GM12875 (cell line): ENCODE results near the gene PON1.

Source experiments
- H3K4me3 ChIP-seq: one replicate; pipeline ENCODE4 v1.5.1; 2011; ENCODE audit warnings: low read depth, low read length, control low read depth
- CTCF ChIP-seq: IDR thresholded peaks from 2 replicates; pipeline ENCODE4 v1.5.1; 2011; ENCODE audit warnings: low read depth, mild to moderate bottlenecking, control low read depth, inconsistent platforms, low read length, moderate library complexity, borderline replicate concordance; ENCODE audit not compliant: insufficient read depth

The PON1 gene

GRCh38 chr7:95318501-95319100 is 5.7 kb downstream of the PON1 start:
- no peak overlapping the region for H3K4me3 ChIP-seq
- no peak for TF ChIP-seq CTCF

GRCh38 chr7:95317966-95318365 is 6.4 kb downstream of the PON1 start:
- no peak overlapping the region for H3K4me3 ChIP-seq
- TF ChIP-seq CTCF = no peak

GRCh38 chr7:95317546-95317945 is 6.8 kb downstream of the PON1 start:
- H3K4me3 ChIP-seq = no peak overlapping the region
- no peak for TF ChIP-seq CTCF

- no peak overlapping the region for H3K4me3 ChIP-seq
- TF ChIP-seq CTCF = no peak
These were observed 7.7 kb downstream of the PON1 start for GRCh38 chr7:95316588-95316987.

GRCh38 chr7:95312561-95312960 is 11.8 kb downstream of the PON1 start:
- no peak overlapping the region for H3K4me3 ChIP-seq
- no peak for TF ChIP-seq CTCF

GRCh38 chr7:95311389-95311788 is 12.9 kb downstream of the PON1 start:
- no peak overlapping the region for H3K4me3 ChIP-seq
- no peak for TF ChIP-seq CTCF

- H3K4me3 ChIP-seq = no peak overlapping the region
These were observed 14.4 kb downstream of the PON1 start for GRCh38 chr7:95309951-95310350.

More at GRCh38 chr7:95309951-95310350, 14.4 kb downstream of the PON1 start:
- TF ChIP-seq CTCF = no peak
